WI38 (cell line): ENCODE data around the gene PPM1E.

ENCODE experiments used
- H3K4me3 ChIP-seq: 2 replicates; pipeline ENCODE4 v1.5.1; 2011; ENCODE audit warnings: low read depth, mild to moderate bottlenecking, control low read depth, low read length
- CTCF ChIP-seq: IDR thresholded peaks from 2 replicates; pipeline ENCODE4 v1.5.1; 2012; ENCODE audit warnings: low read depth, mild to moderate bottlenecking, control low read depth, low read length

PPM1E gene

DNA sequence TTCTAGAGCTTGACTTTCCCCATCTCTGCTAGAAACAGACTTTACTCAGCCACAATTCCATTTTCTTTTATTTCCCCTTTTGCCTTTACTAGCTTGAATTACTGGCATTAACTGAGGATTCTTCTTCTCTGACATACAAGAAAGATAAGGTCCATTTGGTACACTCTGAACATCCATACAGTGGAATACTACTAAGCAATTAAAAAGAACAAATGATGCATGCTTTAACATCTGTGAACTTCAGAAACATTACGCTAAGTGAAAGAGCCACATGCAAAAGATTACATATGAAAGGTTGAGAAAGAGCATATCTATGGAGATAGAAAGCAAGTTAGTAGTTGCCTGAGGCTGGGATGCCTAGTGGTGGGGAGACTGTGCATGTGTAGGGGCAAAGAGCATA, 130.9 kb downstream of the PPM1E start:
- no peak overlapping the region for H3K4me3 ChIP-seq
- TF ChIP-seq CTCF, result no peak

- TF ChIP-seq CTCF, result no peak
- no peak overlapping the region for H3K4me3 ChIP-seq
These were observed 134.3 kb downstream of the PPM1E start for GRCh38 chr17:58889928-58890327.

DNA sequence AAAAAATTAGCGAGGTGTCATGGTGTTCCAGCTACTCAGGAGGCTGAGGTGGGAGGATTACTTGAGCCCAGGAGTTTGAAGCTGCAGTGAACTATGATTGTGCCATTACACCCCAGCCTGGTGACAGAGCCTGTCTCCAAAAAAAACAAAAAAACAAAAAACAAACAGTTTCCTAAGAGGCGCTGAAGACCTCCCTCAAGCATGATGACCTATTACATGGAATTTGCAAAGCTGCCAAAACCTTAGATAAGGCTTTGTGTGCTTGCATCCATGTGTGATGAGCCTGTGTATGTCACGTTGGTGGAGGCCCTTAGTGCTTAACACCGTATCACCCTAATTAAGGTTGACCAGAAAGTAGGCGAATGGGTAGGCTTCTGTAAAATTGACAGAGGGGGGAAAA, 143.5 kb downstream of the PPM1E start:
- TF ChIP-seq CTCF, result no peak
- no peak overlapping the region for H3K4me3 ChIP-seq

- no peak for TF ChIP-seq CTCF
- no peak overlapping the region for H3K4me3 ChIP-seq
These were observed 146.7 kb downstream of the PPM1E start for GRCh38 chr17:58902322-58902721.

DNA sequence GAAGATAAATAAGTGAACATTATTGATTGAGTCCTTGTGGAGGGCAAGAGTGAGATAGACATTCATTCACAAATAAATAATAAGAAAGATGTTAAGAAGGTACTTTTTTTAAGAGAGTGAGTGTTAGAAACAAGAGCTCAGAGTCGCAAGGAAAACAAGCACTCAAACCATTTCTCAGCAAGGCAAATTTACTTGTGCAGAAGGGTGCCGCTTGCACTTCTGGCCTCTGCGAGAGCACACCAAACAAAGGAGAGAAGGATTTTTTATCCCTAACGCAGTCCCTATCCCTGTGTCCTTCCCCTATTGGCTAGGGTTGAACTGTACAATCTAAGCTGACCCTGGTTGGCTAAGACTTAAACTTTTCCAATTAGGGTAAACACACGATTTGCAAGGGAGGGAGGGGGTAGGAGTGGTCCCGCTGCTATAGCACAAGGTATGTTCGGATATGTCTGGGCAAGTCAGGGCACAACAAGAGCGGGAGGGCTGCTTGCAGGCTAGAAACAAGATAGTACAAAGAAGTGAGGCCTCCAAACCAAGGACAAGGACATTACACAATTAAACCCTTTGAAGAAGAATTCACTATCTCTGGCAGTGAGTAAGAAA, 156.2 kb downstream of the PPM1E start:
- TF ChIP-seq CTCF, result no peak
- H3K4me3 ChIP-seq, result no peak overlapping the region

DNA sequence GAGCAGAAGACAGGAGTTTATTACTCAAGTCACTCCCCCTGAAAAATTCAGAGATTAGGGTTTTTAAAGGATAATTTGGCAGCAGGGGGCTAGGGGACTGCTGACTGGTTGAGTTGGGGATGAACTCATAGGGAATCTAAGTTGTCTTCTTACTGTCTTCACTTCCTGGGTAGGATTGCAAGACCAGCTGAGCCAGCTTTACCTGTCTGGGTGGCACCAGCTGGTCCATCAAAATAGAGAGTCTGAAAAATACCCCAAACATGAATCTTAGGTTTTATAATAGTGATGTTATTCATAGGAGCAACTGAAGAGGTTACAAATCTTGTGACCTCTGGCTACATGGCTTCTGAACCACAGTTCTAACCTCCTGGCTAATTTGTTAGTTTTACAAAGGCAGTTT, 157.9 kb downstream of the PPM1E start:
- no peak overlapping the region for H3K4me3 ChIP-seq
- TF ChIP-seq CTCF, result no peak

DNA sequence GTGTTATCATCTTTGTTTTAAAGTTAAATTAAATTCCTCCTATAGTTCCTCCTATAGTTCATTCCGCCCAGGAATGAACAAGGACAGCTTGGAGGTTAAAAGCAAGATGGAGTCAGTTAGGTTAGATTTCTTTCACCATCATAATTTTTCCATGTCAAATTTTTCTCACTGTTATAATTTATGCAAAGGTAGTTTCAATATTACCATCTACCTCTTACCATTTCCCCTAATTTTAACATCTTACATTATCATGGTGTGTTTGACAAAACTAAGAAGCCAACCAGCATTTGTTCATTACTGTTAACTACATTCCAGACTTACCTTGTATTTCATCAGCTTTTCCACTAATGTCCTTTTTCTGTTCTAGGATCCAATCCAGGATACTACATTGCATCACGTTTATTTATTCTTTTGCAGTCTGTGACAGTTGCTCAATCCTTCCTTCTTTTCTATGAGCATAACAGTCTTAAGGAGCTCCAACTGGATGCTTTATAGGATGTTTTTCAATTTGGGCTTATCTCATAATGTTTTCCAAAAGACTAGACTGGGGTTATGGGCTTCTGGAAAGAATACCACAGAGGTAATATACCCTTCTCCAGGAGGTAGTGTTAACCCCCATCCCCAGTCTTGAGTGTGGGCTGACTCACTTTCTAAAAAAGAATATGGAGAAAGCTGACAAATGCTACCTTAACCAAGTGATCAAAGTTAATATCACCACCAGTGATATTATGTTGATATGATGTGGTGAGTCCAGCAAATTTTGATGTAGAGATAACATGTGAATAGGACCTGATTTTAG, 158.5 kb downstream of the PPM1E start:
- TF ChIP-seq CTCF, result no peak
- no peak overlapping the region for H3K4me3 ChIP-seq
